AG04450 (cell line): ENCODE results near the gene KCNQ2. TPM values are rescaled to one million over a fixed set of nuclear protein-coding genes. Genes with fewer than 3 reads are reported as not detected.

Experiments
- CTCF ChIA-PET: fragments of 300-600, 350-600 bp; formaldehyde crosslinking; extraction: SDS; loops from one replicate; lab custom pipeline; 2022; ENCODE audit warnings: antibody characterized with exemption, inconsistent platforms; lab: Charles Lee
- POLR2A ChIA-PET: fragments of 350-600 bp; formaldehyde crosslinking; extraction: SDS; loops from one replicate; lab custom pipeline; 2021; ENCODE audit warnings: antibody characterized with exemption, inconsistent platforms; lab: Yijun Ruan, JAX
- DNase-seq: peaks from one replicate; pipeline ENCODE4 v3.0.0-alpha.2; 2011; ENCODE audit warnings: low read depth, low spot score
- H3K27ac ChIP-seq: one replicate; pipeline ENCODE4 v1.5.1; 2012; ENCODE audit warnings: low read depth, low read length, control low read depth
- H3K27me3 ChIP-seq: one replicate; pipeline ENCODE4 v1.6.0; 2012; ENCODE audit warnings: low read length; ENCODE audit not compliant: control insufficient read depth, insufficient read depth
- H3K4me3 ChIP-seq: 2 replicates; pipeline ENCODE4 v1.5.1; 2011; ENCODE audit warnings: mild to moderate bottlenecking, low read depth, low read length, control low read depth
- H3K9me3 ChIP-seq: 2 replicates; pipeline ENCODE4 v1.5.1; 2012; ENCODE audit warnings: low read length; ENCODE audit not compliant: control insufficient read depth, insufficient read depth
- CTCF ChIP-seq: IDR thresholded peaks from 2 replicates; pipeline ENCODE4 v1.5.1; 2011; ENCODE audit warnings: low read depth, low read length, control low read depth, inconsistent platforms
- polyA plus RNA-seq: library from polyadenylated mRNA; depleted of rRNA; stranded (reverse); fragments of >200 nt; gene quantifications from 2 replicates; pipeline ENCODE4 v1.2.3, GENCODE V29; 2011

KCNQ2 gene
- polyA plus RNA-seq, 1 experiment: not detected

GRCh38 chr20:63427724-63428330 lies 44.6 kb downstream of the KCNQ2 start:
- no peak for TF ChIP-seq CTCF
- H3K27ac ChIP-seq: no peak overlapping the region
- H3K27me3 ChIP-seq: no peaks in the 10 kb centered on the region
- POLR2A ChIA-PET: no interaction called here
- peaks cover 25% of the 10 kb centered on the region; the same call in 1 of the 2 replicates for H3K9me3 ChIP-seq
- CTCF ChIA-PET: no interaction called here
- no peak overlapping the region for H3K4me3 ChIP-seq
- no peak for DNase-seq

- DNase-seq: no peak
These were observed 45.2 kb downstream of the KCNQ2 start for GRCh38 chr20:63427206-63427605.

GRCh38 chr20:63425846-63426485 lies 46.5 kb downstream of the KCNQ2 start:
- CTCF ChIA-PET: no interaction called here
- no peak for TF ChIP-seq CTCF
- Histone ChIP-seq H3K9me3 (peaks cover 8% of the 10 kb centered on the region; the same call in 1 of the 2 replicates), H3K4me3 (no peak overlapping the region), H3K27ac (no peak overlapping the region), H3K27me3 (no peaks in the 10 kb centered on the region)
- no peak for DNase-seq
- POLR2A ChIA-PET: no interaction called here

More at GRCh38 chr20:63427206-63427605, 45.2 kb downstream of the KCNQ2 start:
- H3K27ac ChIP-seq: no peak overlapping the region
- TF ChIP-seq CTCF: no peak
- POLR2A ChIA-PET: no interaction called here
- H3K9me3 ChIP-seq: peaks cover 19% of the 10 kb centered on the region; the same call in 1 of the 2 replicates
- no peak overlapping the region for H3K4me3 ChIP-seq
- no peaks in the 10 kb centered on the region for H3K27me3 ChIP-seq
- CTCF ChIA-PET: no interaction called here

GRCh38 chr20:63424613-63425012 lies 47.8 kb downstream of the KCNQ2 start:
- Histone ChIP-seq H3K27ac (no peak overlapping the region), H3K27me3 (no peaks in the 10 kb centered on the region), H3K9me3 (peaks cover 4% of the 10 kb centered on the region; the same call in 1 of the 2 replicates), H3K4me3 (no peak overlapping the region)
- POLR2A ChIA-PET: no interaction called here
- DNase-seq: no peak
- CTCF ChIA-PET: no interaction called here
- no peak for TF ChIP-seq CTCF

- Histone ChIP-seq H3K27ac (no peak overlapping the region), H3K4me3 (no peak overlapping the region), H3K9me3 (peaks cover 4% of the 10 kb centered on the region; the same call in 1 of the 2 replicates), H3K27me3 (no peaks in the 10 kb centered on the region)
- no peak for TF ChIP-seq CTCF
- POLR2A ChIA-PET: no interaction called here
- no peak for DNase-seq
- CTCF ChIA-PET: no interaction called here
These were observed 48.7 kb downstream of the KCNQ2 start for GRCh38 chr20:63423751-63424150.
